DMS153 (cell line): Measurements from ENCODE around the gene MAP2.

ENCODE experiments used
- DNase-seq: peaks from one replicate; lab custom pipeline; 2025; lab: John Stamatoyannopoulos, UW

Gene MAP2

GRCh38 chr2:209425471-209426071 is 1.7 kb downstream of the MAP2 start:
- peak; percentile 61 for DNase-seq

- peak; percentile 91 for DNase-seq
These were observed 2.6 kb downstream of the MAP2 start for GRCh38 chr2:209426432-209426831.

- DNase-seq, result no peak
These were observed 7.9 kb downstream of the MAP2 start for GRCh38 chr2:209431701-209432100.

GRCh38 chr2:209441541-209441940 is 17.7 kb downstream of the MAP2 start:
- no peak for DNase-seq

GRCh38 chr2:209442939-209443338 is 19.1 kb downstream of the MAP2 start:
- no peak for DNase-seq

GRCh38 chr2:209445485-209445884 is 21.6 kb downstream of the MAP2 start:
- no peak for DNase-seq

GRCh38 chr2:209451209-209451834 is 27.5 kb downstream of the MAP2 start:
- no peak for DNase-seq

GRCh38 chr2:209456489-209456888 is 32.6 kb downstream of the MAP2 start:
- no peak for DNase-seq

- no peak for DNase-seq
These were observed 34.4 kb downstream of the MAP2 start for GRCh38 chr2:209458008-209458979.

- DNase-seq, result no peak
These were observed 35.5 kb downstream of the MAP2 start for GRCh38 chr2:209459359-209459758.

- DNase-seq, result no peak
These were observed 36.4 kb downstream of the MAP2 start for GRCh38 chr2:209460151-209460761.

- DNase-seq, result no peak
These were observed 39.4 kb downstream of the MAP2 start for GRCh38 chr2:209463226-209463625.

GRCh38 chr2:209463835-209464234 is 40.0 kb downstream of the MAP2 start:
- no peak for DNase-seq

- DNase-seq, result no peak
These were observed 45.0 kb downstream of the MAP2 start for GRCh38 chr2:209468846-209469245.

GRCh38 chr2:209469481-209469880 is 45.6 kb downstream of the MAP2 start:
- DNase-seq, result no peak

- DNase-seq, result no peak
These were observed 46.6 kb downstream of the MAP2 start for GRCh38 chr2:209470466-209470865.

- no peak for DNase-seq
These were observed 47.2 kb downstream of the MAP2 start for GRCh38 chr2:209471037-209471436.

GRCh38 chr2:209472112-209472832 is 48.4 kb downstream of the MAP2 start:
- DNase-seq, result peak; percentile 50

GRCh38 chr2:209472871-209473270 is 49.0 kb downstream of the MAP2 start:
- no peak for DNase-seq

GRCh38 chr2:209473930-209474419 is 50.1 kb downstream of the MAP2 start:
- no peak for DNase-seq

GRCh38 chr2:209474960-209475359 is 51.1 kb downstream of the MAP2 start:
- DNase-seq, result no peak
